ENCODE data around the gene SYNDIG1. TPM values are rescaled to one million over a fixed set of nuclear protein-coding genes. Genes with fewer than 3 reads are reported as not detected.

The SYNDIG1 gene
- polyA plus RNA-seq, 2 of the 4 experiments (the other 2 are of a cell fraction) = 0.96 to 2.6 TPM

DNA sequence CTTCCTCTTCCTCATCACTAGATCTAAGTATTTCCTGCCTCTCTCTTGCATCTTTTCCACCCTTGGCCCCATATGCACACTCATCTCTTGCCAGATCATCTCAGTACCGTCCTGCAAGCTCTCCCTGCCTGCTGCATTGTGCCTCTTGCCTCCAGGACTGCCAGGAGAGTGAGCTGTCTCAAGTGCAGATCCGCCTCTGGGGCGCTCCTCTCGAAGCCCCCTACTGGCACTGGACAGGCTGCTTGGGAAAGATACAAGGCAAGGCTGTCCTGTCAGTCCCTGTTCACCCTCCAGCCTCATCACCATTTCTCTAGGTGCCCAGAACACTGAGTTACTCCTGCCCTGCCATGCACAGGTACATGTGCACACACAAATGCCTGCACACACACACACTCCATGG, 10.2 kb downstream of the SYNDIG1 start:
- FAIRE-seq (no peak), ATAC-seq (peak in 1 of 2 experiments; percentile 54; a peak in 2 of 6 replicates), DNase-seq (ENCODE audit: low read depth in 1 of 2, low spot score in 1 of 2) (no peak)
- CTCF ChIA-PET = interaction anchor here (1.7 kb wide), 1 partner anchor 9 kb away, joined by 3 read pairs; no protein-coding TSS in a partner anchor
- H3K4me1 ChIP-seq = peaks cover 3% of the 10 kb centered on the region; the same call in 2 of the 3 replicates
- TF ChIP-seq CHD2 (IDR thresholded peaks at IDR 0.05; ENCODE audit: low read length, partially characterized antibody) (no peak), NR3C1 (IDR thresholded peaks at IDR 0.05) (no peak), CBX2 (IDR thresholded peaks at IDR 0.05; ENCODE audit: borderline replicate concordance, low read depth) (no peak), HEYL (CRISPR knock-in tag; IDR thresholded peaks at IDR 0.05) (no peak), HDAC2 (IDR thresholded peaks at IDR 0.05) (no peak), RAD21 (conservative IDR thresholded peaks at IDR 0.05 in 1 of 2, IDR thresholded peaks at IDR 0.05 in 1 of 2) (no peak)
- TF ChIP-seq, protein P1, sequence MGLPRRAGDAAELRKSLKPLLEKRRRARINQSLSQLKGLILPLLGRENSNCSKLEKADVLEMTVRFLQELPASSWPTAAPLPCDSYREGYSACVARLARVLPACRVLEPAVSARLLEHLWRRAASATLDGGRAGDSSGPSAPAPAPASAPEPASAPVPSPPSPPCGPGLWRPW (IDR thresholded peaks at IDR 0.05) = no peak
- 21% methylated on average over 4 of the region's 4 CpGs for WGBS (ENCODE audit: missing lambda C conversion rate)
- no peak overlapping the region for H3K27ac ChIP-seq
- no peak overlapping the region for H3K4me3 ChIP-seq
- no peaks in the 10 kb centered on the region for H3K9me3 ChIP-seq
- POLR2A ChIA-PET = interaction anchor here (0.6 kb wide), 1 partner anchor 911 kb away, joined by 8 read pairs; the partner anchor contains the start of gene ABHD12
- no peak overlapping the region for H3K4me2 ChIP-seq

DNA sequence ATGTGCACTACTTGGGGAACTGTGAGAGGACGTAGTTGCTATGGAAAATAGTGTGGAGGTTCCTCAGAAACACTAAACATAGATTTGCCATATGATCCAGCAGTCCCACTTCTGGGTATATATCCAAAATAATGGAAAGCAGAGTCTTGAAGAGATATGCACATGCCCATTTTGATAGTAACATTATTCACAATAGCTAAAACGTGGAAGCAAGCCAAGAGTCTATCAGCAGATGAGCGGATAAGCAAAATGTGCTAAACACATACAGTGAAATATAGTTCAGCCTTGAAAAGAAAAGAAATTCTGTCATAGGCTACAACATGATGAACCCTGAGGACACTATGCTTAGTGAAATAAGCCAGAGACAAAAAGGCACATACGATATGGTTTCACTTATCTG, 11.1 kb downstream of the SYNDIG1 start:
- CTCF ChIA-PET = no interaction called here
- no peaks in the 10 kb centered on the region for H3K4me1 ChIP-seq
- no peak for FAIRE-seq
- DNase-seq (ENCODE audit: low read depth in 1 of 2, low spot score in 1 of 2) = no peak
- H3K27ac ChIP-seq = no peak overlapping the region
- POLR2A ChIA-PET = no interaction called here
- H3K4me3 ChIP-seq = no peak overlapping the region
- WGBS (ENCODE audit: missing lambda C conversion rate) = 48% methylated on average over 4 of the region's 4 CpGs
- ATAC-seq = no peak
- TF ChIP-seq, protein P2, sequence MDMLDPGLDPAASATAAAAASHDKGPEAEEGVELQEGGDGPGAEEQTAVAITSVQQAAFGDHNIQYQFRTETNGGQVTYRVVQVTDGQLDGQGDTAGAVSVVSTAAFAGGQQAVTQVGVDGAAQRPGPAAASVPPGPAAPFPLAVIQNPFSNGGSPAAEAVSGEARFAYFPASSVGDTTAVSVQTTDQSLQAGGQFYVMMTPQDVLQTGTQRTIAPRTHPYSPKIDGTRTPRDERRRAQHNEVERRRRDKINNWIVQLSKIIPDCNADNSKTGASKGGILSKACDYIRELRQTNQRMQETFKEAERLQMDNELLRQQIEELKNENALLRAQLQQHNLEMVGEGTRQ (IDR thresholded peaks at IDR 0.05) = no peak
- TF ChIP-seq CEBPB (IDR thresholded peaks at IDR 0.05) (no peak), MAZ (IDR thresholded peaks at IDR 0.05; ENCODE audit: borderline replicate concordance, low read depth, low read length) (no peak)
- TF ChIP-seq, protein P3, sequence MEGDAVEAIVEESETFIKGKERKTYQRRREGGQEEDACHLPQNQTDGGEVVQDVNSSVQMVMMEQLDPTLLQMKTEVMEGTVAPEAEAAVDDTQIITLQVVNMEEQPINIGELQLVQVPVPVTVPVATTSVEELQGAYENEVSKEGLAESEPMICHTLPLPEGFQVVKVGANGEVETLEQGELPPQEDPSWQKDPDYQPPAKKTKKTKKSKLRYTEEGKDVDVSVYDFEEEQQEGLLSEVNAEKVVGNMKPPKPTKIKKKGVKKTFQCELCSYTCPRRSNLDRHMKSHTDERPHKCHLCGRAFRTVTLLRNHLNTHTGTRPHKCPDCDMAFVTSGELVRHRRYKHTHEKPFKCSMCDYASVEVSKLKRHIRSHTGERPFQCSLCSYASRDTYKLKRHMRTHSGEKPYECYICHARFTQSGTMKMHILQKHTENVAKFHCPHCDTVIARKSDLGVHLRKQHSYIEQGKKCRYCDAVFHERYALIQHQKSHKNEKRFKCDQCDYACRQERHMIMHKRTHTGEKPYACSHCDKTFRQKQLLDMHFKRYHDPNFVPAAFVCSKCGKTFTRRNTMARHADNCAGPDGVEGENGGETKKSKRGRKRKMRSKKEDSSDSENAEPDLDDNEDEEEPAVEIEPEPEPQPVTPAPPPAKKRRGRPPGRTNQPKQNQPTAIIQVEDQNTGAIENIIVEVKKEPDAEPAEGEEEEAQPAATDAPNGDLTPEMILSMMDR (IDR thresholded peaks at IDR 0.05) = no peak
- no peak overlapping the region for H3K4me2 ChIP-seq
- no peaks in the 10 kb centered on the region for H3K9me3 ChIP-seq

DNA sequence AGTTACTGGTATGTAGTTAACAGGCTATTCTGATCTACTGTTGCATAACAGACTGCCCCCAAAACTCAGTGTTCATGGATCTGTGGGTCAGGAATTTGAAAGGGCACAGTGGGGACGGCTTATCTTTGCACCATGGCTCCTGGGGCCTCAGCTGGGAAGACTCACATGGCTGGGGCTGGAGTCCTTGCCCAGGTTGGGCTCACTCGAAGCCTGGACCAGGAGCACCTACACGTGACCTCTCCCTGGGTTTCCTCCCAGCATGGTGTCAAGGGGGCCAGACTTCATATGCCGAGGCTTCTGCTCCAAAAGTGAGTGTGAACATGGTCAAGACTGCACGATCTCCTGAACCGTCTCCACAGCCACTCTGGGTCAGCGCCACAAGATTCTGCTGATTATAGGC, 11.7 kb downstream of the SYNDIG1 start:
- Histone ChIP-seq H3K27ac (no peak overlapping the region), H3K9me3 (no peaks in the 10 kb centered on the region), H3K4me3 (no peak overlapping the region), H3K4me2 (no peak overlapping the region), H3K4me1 (no peaks in the 10 kb centered on the region)
- WGBS (ENCODE audit: missing lambda C conversion rate) = 40% methylated on average over 7 of the region's 7 CpGs
- FAIRE-seq (no peak), ATAC-seq (no peak), DNase-seq (ENCODE audit: low read depth in 1 of 2, low spot score in 1 of 2) (no peak)
- ChIA-PET CTCF (no interaction called here), POLR2A (no interaction called here)
- TF ChIP-seq ZNF302 (CRISPR knock-in tag; IDR thresholded peaks at IDR 0.05) (no peak), NPAS2 (CRISPR knock-in tag; IDR thresholded peaks at IDR 0.05; ENCODE audit: borderline replicate concordance) (no peak), RARB (CRISPR knock-in tag; IDR thresholded peaks at IDR 0.05) (no peak), GATA3 (IDR thresholded peaks at IDR 0.05; ENCODE audit: borderline replicate concordance) (no peak), POLR2A (IDR thresholded peaks at IDR 0.05; ENCODE audit: low read length) (no peak), SREBF2 (IDR thresholded peaks at IDR 0.05) (no peak), JUN (IDR thresholded peaks at IDR 0.05) (no peak), POLR2AphosphoS2 (conservative IDR thresholded peaks at IDR 0.05; ENCODE audit: low read length) (no peak), EHMT2 (IDR thresholded peaks at IDR 0.05; ENCODE audit: low read depth) (no peak), CEBPB (IDR thresholded peaks at IDR 0.05) (no peak), HOXB5 (CRISPR knock-in tag; IDR thresholded peaks at IDR 0.05) (no peak), NFE2L2 (conservative IDR thresholded peaks at IDR 0.05; ENCODE audit: low read length) (no peak), SMC3 (IDR thresholded peaks at IDR 0.05) (no peak), ZC3H11A (IDR thresholded peaks at IDR 0.05) (no peak), TFCP2L1 (CRISPR knock-in tag; IDR thresholded peaks at IDR 0.05) (no peak), JUNB (IDR thresholded peaks at IDR 0.05) (no peak), NR3C1 (IDR thresholded peaks at IDR 0.05) (no peak)
- TF ChIP-seq, protein P1 (IDR thresholded peaks at IDR 0.05) = no peak
- TF ChIP-seq, protein P4, sequence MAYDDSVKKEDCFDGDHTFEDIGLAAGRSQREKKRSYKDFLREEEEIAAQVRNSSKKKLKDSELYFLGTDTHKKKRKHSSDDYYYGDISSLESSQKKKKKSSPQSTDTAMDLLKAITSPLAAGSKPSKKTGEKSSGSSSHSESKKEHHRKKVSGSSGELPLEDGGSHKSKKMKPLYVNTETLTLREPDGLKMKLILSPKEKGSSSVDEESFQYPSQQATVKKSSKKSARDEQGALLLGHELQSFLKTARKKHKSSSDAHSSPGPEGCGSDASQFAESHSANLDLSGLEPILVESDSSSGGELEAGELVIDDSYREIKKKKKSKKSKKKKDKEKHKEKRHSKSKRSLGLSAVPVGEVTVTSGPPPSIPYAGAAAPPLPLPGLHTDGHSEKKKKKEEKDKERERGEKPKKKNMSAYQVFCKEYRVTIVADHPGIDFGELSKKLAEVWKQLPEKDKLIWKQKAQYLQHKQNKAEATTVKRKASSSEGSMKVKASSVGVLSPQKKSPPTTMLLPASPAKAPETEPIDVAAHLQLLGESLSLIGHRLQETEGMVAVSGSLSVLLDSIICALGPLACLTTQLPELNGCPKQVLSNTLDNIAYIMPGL (CRISPR knock-in tag; IDR thresholded peaks at IDR 0.05; ENCODE audit: borderline replicate concordance) = no peak
- TF ChIP-seq, protein P5, sequence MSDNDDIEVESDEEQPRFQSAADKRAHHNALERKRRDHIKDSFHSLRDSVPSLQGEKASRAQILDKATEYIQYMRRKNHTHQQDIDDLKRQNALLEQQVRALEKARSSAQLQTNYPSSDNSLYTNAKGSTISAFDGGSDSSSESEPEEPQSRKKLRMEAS (IDR thresholded peaks at IDR 0.05) = no peak
